ENCODE data around the gene PNPLA7.

DNA sequence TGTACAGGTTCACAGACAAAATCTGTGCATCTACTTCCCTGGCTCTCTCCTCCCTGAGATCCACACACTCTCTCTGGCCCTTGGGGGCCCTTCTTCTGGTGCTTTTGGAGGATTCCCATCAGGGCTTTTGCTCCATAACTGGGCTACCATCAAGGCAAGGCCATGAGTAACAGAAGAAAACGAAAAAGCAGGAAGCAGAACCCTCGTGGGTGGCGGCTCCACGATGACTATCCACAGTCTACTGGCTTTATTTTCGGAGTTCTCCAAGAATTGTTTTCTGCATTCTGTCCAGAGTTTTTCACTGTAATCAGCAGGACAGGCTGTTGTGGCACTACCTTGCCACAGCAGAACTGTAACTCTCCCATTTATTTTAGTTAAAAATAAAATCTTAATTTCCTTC, 19.9 kb downstream of the PNPLA7 start:
- TF ChIP-seq RAD21 (IDR thresholded peaks at IDR 0.05; ENCODE audit: low read depth) (no peak), POLR2A (IDR thresholded peaks at IDR 0.05; ENCODE audit: borderline replicate concordance, extremely low read depth, insufficient read depth, insufficient read length) (no peak), CTCF (IDR thresholded peaks at IDR 0.05 in 2 of 3, conservative IDR thresholded peaks at IDR 0.05 in 1 of 3; ENCODE audit: borderline replicate concordance in 1 of 3, insufficient read depth in 1 of 3, low read depth in 2 of 3, low read length in 2 of 3) (no peak), EZH2 (IDR thresholded peaks at IDR 0.05) (no peak), CEBPB (IDR thresholded peaks at IDR 0.05; ENCODE audit: low read depth) (no peak), YY1 (IDR thresholded peaks at IDR 0.05; ENCODE audit: extremely low read depth, insufficient replicate concordance, low read depth, low read length) (no peak)
- TF ChIP-seq, protein P1, sequence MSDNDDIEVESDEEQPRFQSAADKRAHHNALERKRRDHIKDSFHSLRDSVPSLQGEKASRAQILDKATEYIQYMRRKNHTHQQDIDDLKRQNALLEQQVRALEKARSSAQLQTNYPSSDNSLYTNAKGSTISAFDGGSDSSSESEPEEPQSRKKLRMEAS (IDR thresholded peaks at IDR 0.05): no peak
